HepG2 (cell line): ENCODE results near the gene EIF4G1. TPM values are rescaled to one million over a fixed set of nuclear protein-coding genes. Genes with fewer than 3 reads are reported as not detected.

Experiments used
- ATAC-seq: fragments of 200-7000 bp; cut with Tn5 transposase; 3 replicates; pipeline ENCODE4 v1.9.1; 2020; ENCODE audit warnings: mild to moderate bottlenecking, moderate library complexity
- BruUV-seq: library from RNA; stranded (reverse); fragments of 400-500 nt; replicated peaks from 2 replicates; lab custom pipeline; 2021; lab: Mats Ljungman, UMichigan
- CTCF ChIA-PET: fragments of 300-600 bp; formaldehyde crosslinking; extraction: SDS; loops from one replicate; lab custom pipeline; 2021; ENCODE audit warnings: low total read pairs, inconsistent platforms, low intra/inter-chr PET ratio; lab: Yijun Ruan, JAX
- POLR2A ChIA-PET: fragments of 350-600 bp; sonication (Branson Sonifier 250); formaldehyde crosslinking; loops from one replicate; lab custom pipeline; 2020; ENCODE audit warnings: antibody characterized with exemption, inconsistent platforms; lab: Yijun Ruan, JAX
- DNase-seq: peaks from one replicate; pipeline ENCODE4 v3.0.0-alpha.2; 2015; ENCODE audit warnings: low spot score
- FAIRE-seq: peaks from 3 replicates; lab custom pipeline; 2011; peaks lifted over from hg19 to GRCh38; lab: Jason Lieb, UNC
- H2AFZ ChIP-seq: one replicate; pipeline ENCODE4 v1.6.1; 2011; ENCODE audit warnings: low read length, inconsistent platforms
- H3K27ac ChIP-seq: fragments of 300-600 bp; 3 replicates; pipeline ENCODE4 v1.8.0; 2011; ENCODE audit warnings: mixed run types, mild to moderate bottlenecking, mixed read lengths, low read length, inconsistent platforms; ENCODE audit not compliant: insufficient read depth; ENCODE audit errors: extremely low read length
- H3K27me3 ChIP-seq, 2 experiments: fragments of 200-600 bp in 1 of 2; 2 replicates in 1 of 2; 3 replicates in 1 of 2; pipeline versions ENCODE4 v1.6.0 to v1.8.0; 2011; ENCODE audit warnings: low read length in 2 of 2, mild to moderate bottlenecking in 2 of 2, moderate library complexity in 2 of 2, inconsistent platforms in 1 of 2; ENCODE audit not compliant: insufficient read depth in 2 of 2, control insufficient read depth in 1 of 2
- H3K36me3 ChIP-seq, 2 experiments: fragments of 200-600 bp in 1 of 2; replicated peaks in 1 of 2; 2 replicates in 1 of 2; 3 replicates in 1 of 2; pipeline versions ENCODE4 v1.5.1 to v1.8.0; 2011; ENCODE audit warnings: low read length in 2 of 2, inconsistent platforms in 1 of 2; ENCODE audit not compliant: insufficient read depth in 2 of 2, control insufficient read depth in 1 of 2
- H3K4me1 ChIP-seq: 2 replicates; pipeline ENCODE4 v1.5.1; 2012; ENCODE audit warnings: low read length, inconsistent platforms; ENCODE audit not compliant: insufficient read depth
- H3K4me2 ChIP-seq: 2 replicates; pipeline ENCODE4 v1.6.0; 2011; ENCODE audit warnings: low read depth, low read length, inconsistent platforms
- H3K4me3 ChIP-seq, 3 experiments: fragments of 200-600 bp in 1 of 3; sonication (generic), shearing (Covaris generic) in 1 of 3; replicated peaks in 1 of 3; 2 replicates each; pipeline ENCODE4 v1.5.1; 2011 to 2016; ENCODE audit warnings: low read length in 3 of 3, inconsistent platforms in 2 of 3, low read depth in 2 of 3, mild to moderate bottlenecking in 2 of 3, control low read depth in 1 of 3, mixed read lengths in 1 of 3; ENCODE audit not compliant: insufficient read depth in 1 of 3
- H3K79me2 ChIP-seq: one replicate; pipeline ENCODE4 v1.6.1; 2011; ENCODE audit warnings: low read length, inconsistent platforms; ENCODE audit not compliant: insufficient read depth
- H3K9ac ChIP-seq: 2 replicates; pipeline ENCODE4 v1.6.0; 2011; ENCODE audit warnings: mild to moderate bottlenecking, low read depth, low read length, inconsistent platforms; ENCODE audit not compliant: insufficient read depth
- H3K9me3 ChIP-seq: 2 replicates; pipeline ENCODE4 v1.5.1; 2012; ENCODE audit warnings: mild to moderate bottlenecking, low read length
- H4K20me1 ChIP-seq: 2 replicates; pipeline ENCODE4 v1.6.0; 2011; ENCODE audit warnings: inconsistent platforms, mild to moderate bottlenecking, low read length, moderate library complexity; ENCODE audit not compliant: insufficient read depth
- CC2D1A ChIP-seq: sonication (generic); formaldehyde crosslinking; IDR thresholded peaks from 2 replicates; pipeline ENCODE4 v1.8.1; 2023; ENCODE audit warnings: mild to moderate bottlenecking, missing genetic modification reagents
- MIER3 ChIP-seq: IDR thresholded peaks from 2 replicates; pipeline ENCODE4 v1.6.1; 2016; ENCODE audit warnings: missing compliant biosample characterization, borderline replicate concordance
- PHF8 ChIP-seq: sonication (generic); formaldehyde crosslinking; IDR thresholded peaks from 2 replicates; pipeline ENCODE4 v1.5.0; 2020; ENCODE audit warnings: missing genetic modification reagents
- SRSF1 ChIP-seq: fragments of 200-400 bp; formaldehyde crosslinking; optimal IDR thresholded peaks from 2 replicates; pipeline ENCODE3; 2017; ENCODE audit warnings: mild to moderate bottlenecking, low read depth, low read length, moderate library complexity
- XBP1 ChIP-seq: sonication (generic); formaldehyde crosslinking; IDR thresholded peaks from 2 replicates; pipeline ENCODE4 v1.5.0; 2020; ENCODE audit warnings: missing genetic modification reagents
- ZKSCAN5 ChIP-seq: sonication (generic); formaldehyde crosslinking; IDR thresholded peaks from 2 replicates; pipeline ENCODE4 v1.5.1; 2020; ENCODE audit warnings: mild to moderate bottlenecking, missing genetic modification reagents
- ZNF230 ChIP-seq: sonication (generic); formaldehyde crosslinking; IDR thresholded peaks from 2 replicates; pipeline ENCODE4 v1.4.0; 2020; ENCODE audit warnings: mild to moderate bottlenecking, missing genetic modification reagents
- WGBS: methylation state at CpG from one replicate; pipeline ENCODE4 v1.1.6; 2017; ENCODE audit warnings: low lambda C conversion rate; 5-methylcytosine and 5-hydroxymethylcytosine counted together
- in situ Hi-C: cut with HindIII; loops from 2 replicates; pipeline ENCODE4 v1.10.0; 2017; ENCODE audit warnings: low pct_unique_long_range_greater_than_20kb; ENCODE audit not compliant: extremely low pct_ligation_motif_present
- intact Hi-C: fragments of 100-400 bp; cut with micrococcal nuclease; formaldehyde crosslinking; loops from one replicate; pipeline ENCODE4 v1.10.0; 2022; ENCODE audit not compliant: unreplicated experiment
- polyA plus RNA-seq, 8 experiments: library from polyadenylated mRNA; depleted of rRNA in 3 of 8; stranded (reverse) in 7 of 8; unstranded in 1 of 8; fragments of >200 nt; fragmentation: Illumina TruSeq in 4 of 8; extraction: Trizol in 4 of 8; gene quantifications; 2 replicates each; pipeline versions ENCODE4 v1.2.1 to v1.2.3, GENCODE V29; 2011 to 2016; ENCODE audit warnings: low read depth in 4 of 8, missing spikeins in 1 of 8, mixed read lengths in 1 of 8; ENCODE audit not compliant: insufficient read depth in 1 of 8
- total RNA-seq, 5 experiments: library from RNA; depleted of rRNA; stranded (reverse); fragments of >200 nt; fragmentation: Illumina TruSeq; extraction: Trizol; gene quantifications; 2 replicates each; pipeline ENCODE4 v1.2.3, GENCODE V29; 2016; ENCODE audit warnings: low read depth in 1 of 5
- TF ChIP-seq, protein P1 (sequence below): sonication (generic); formaldehyde crosslinking; IDR thresholded peaks from 2 replicates; pipeline ENCODE4 v1.8.0; 2022; ENCODE audit warnings: missing genetic modification reagents, low read depth, mild to moderate bottlenecking, borderline replicate concordance
- TF ChIP-seq, protein P2 (sequence below): sonication (generic); formaldehyde crosslinking; IDR thresholded peaks from 2 replicates; pipeline ENCODE4 v1.5.1; 2020; ENCODE audit warnings: missing genetic modification reagents, mild to moderate bottlenecking, borderline replicate concordance
- TF ChIP-seq, protein P3 (sequence below): sonication (generic); formaldehyde crosslinking; IDR thresholded peaks from 2 replicates; pipeline ENCODE4 v1.5.1; 2020; ENCODE audit warnings: missing genetic modification reagents, mild to moderate bottlenecking, borderline replicate concordance
- TF ChIP-seq, protein P4 (sequence below): sonication (generic); formaldehyde crosslinking; IDR thresholded peaks from 2 replicates; pipeline ENCODE4 v1.5.0; 2020; ENCODE audit warnings: mild to moderate bottlenecking, missing genetic modification reagents, borderline replicate concordance

EIF4G1 gene
- total and polyA plus RNA-seq, 2 of the 13 experiments (the other 11 are each of a cell fraction or from before 2014, with no cell fraction given), result 208 to 213 TPM

DNA sequence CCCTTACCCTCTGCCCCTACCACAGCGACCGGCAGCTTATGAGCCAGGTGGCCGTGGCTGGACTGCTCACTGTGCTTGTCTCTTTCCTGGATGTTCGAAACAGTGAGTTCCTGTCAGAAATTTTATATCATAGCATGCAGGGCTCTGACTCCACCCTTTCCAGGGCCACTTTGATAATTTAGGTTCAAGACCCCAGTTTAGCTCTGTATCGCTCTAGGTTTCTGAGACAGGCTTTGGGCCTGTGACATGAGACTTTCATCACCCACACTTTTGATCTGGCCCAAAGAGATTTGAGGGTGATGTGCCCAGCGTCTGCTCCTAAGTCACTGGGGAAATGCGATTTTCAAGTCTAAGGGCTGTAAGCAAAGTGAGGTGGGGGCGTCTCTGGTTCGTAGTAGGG is 6.5 kb upstream of the EIF4G1 start:
- intact Hi-C loops (no loop called here), in situ Hi-C loops (no loop called here)
- H4K20me1 ChIP-seq, result no peaks in the 10 kb centered on the region
- no peak overlapping the region for H3K27ac ChIP-seq
- H3K4me1 ChIP-seq, result no peaks in the 10 kb centered on the region
- 99% methylated on average over 9 of the region's 9 CpGs for WGBS
- H3K4me3 ChIP-seq, result no peak overlapping the region
- no peak overlapping the region for H3K9ac ChIP-seq
- H3K36me3 ChIP-seq, result peaks cover 23 to 61% of the 10 kb centered on the region in 2 experiments
- no peaks in the 10 kb centered on the region; a peak in 1 of 5 replicates for H3K27me3 ChIP-seq
- POLR2A ChIA-PET, result no interaction called here
- ATAC-seq (no peak), FAIRE-seq (no peak), DNase-seq (no peak)
- H3K79me2 ChIP-seq, result no peaks in the 10 kb centered on the region
- no peak overlapping the region for H3K4me2 ChIP-seq
- no peak overlapping the region for H2AFZ ChIP-seq
- BruUV-seq, result no TSS peak
- CTCF ChIA-PET, result no interaction called here
- no peaks in the 10 kb centered on the region for H3K9me3 ChIP-seq
- TF ChIP-seq SRSF1 (no peak), MIER3 (CRISPR knock-in tag) (no peak), ZKSCAN5 (CRISPR knock-in tag) (no peak), PHF8 (CRISPR knock-in tag) (no peak), XBP1 (no peak), ZNF230 (no peak), CC2D1A (CRISPR knock-in tag) (no peak)
- TF ChIP-seq, protein P1, sequence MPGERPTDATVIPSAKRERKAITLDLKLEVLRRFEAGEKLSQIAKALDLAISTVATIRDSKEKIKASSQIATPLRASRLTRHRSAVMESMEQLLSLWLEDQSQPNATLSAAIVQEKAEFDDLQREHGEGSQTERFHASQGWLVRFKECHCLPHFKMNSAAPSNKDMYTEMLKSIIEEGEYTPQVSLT (CRISPR knock-in tag), result no peak
- TF ChIP-seq, protein P2, sequence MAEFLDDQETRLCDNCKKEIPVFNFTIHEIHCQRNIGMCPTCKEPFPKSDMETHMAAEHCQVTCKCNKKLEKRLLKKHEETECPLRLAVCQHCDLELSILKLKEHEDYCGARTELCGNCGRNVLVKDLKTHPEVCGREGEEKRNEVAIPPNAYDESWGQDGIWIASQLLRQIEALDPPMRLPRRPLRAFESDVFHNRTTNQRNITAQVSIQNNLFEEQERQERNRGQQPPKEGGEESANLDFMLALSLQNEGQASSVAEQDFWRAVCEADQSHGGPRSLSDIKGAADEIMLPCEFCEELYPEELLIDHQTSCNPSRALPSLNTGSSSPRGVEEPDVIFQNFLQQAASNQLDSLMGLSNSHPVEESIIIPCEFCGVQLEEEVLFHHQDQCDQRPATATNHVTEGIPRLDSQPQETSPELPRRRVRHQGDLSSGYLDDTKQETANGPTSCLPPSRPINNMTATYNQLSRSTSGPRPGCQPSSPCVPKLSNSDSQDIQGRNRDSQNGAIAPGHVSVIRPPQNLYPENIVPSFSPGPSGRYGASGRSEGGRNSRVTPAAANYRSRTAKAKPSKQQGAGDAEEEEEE (CRISPR knock-in tag), result no peak
- TF ChIP-seq, protein P3, sequence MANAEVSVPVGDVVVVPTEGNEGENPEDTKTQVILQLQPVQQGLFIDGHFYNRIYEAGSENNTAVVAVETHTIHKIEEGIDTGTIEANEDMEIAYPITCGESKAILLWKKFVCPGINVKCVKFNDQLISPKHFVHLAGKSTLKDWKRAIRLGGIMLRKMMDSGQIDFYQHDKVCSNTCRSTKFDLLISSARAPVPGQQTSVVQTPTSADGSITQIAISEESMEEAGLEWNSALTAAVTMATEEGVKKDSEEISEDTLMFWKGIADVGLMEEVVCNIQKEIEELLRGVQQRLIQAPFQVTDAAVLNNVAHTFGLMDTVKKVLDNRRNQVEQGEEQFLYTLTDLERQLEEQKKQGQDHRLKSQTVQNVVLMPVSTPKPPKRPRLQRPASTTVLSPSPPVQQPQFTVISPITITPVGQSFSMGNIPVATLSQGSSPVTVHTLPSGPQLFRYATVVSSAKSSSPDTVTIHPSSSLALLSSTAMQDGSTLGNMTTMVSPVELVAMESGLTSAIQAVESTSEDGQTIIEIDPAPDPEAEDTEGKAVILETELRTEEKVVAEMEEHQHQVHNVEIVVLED (CRISPR knock-in tag), result no peak
- TF ChIP-seq, protein P4, sequence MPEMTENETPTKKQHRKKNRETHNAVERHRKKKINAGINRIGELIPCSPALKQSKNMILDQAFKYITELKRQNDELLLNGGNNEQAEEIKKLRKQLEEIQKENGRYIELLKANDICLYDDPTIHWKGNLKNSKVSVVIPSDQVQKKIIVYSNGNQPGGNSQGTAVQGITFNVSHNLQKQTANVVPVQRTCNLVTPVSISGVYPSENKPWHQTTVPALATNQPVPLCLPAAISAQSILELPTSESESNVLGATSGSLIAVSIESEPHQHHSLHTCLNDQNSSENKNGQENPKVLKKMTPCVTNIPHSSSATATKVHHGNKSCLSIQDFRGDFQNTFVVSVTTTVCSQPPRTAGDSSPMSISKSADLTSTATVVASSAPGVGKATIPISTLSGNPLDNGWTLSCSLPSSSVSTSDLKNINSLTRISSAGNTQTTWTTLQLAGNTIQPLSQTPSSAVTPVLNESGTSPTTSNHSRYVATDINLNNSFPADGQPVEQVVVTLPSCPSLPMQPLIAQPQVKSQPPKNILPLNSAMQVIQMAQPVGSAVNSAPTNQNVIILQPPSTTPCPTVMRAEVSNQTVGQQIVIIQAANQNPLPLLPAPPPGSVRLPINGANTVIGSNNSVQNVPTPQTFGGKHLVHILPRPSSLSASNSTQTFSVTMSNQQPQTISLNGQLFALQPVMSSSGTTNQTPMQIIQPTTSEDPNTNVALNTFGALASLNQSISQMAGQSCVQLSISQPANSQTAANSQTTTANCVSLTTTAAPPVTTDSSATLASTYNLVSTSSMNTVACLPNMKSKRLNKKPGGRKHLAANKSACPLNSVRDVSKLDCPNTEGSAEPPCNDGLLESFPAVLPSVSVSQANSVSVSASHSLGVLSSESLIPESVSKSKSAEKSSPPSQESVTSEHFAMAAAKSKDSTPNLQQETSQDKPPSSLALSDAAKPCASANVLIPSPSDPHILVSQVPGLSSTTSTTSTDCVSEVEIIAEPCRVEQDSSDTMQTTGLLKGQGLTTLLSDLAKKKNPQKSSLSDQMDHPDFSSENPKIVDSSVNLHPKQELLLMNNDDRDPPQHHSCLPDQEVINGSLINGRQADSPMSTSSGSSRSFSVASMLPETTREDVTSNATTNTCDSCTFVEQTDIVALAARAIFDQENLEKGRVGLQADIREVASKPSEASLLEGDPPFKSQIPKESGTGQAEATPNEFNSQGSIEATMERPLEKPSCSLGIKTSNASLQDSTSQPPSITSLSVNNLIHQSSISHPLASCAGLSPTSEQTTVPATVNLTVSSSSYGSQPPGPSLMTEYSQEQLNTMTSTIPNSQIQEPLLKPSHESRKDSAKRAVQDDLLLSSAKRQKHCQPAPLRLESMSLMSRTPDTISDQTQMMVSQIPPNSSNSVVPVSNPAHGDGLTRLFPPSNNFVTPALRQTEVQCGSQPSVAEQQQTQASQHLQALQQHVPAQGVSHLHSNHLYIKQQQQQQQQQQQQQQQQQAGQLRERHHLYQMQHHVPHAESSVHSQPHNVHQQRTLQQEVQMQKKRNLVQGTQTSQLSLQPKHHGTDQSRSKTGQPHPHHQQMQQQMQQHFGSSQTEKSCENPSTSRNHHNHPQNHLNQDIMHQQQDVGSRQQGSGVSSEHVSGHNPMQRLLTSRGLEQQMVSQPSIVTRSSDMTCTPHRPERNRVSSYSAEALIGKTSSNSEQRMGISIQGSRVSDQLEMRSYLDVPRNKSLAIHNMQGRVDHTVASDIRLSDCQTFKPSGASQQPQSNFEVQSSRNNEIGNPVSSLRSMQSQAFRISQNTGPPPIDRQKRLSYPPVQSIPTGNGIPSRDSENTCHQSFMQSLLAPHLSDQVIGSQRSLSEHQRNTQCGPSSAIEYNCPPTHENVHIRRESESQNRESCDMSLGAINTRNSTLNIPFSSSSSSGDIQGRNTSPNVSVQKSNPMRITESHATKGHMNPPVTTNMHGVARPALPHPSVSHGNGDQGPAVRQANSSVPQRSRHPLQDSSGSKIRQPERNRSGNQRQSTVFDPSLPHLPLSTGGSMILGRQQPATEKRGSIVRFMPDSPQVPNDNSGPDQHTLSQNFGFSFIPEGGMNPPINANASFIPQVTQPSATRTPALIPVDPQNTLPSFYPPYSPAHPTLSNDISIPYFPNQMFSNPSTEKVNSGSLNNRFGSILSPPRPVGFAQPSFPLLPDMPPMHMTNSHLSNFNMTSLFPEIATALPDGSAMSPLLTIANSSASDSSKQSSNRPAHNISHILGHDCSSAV (CRISPR knock-in tag), result no peak
